CD4-positive, alpha-beta memory T cell (primary cell): Measurements from ENCODE around the gene MPZL2. TPM values are rescaled to one million over a fixed set of nuclear protein-coding genes. Genes with fewer than 3 reads are reported as not detected.

ENCODE experiments used
- CTCF ChIA-PET: fragments of 350-600 bp; sonication (Branson Sonifier 250); formaldehyde crosslinking; loops from one replicate; lab custom pipeline; 2021; ENCODE audit warnings: inconsistent platforms; ENCODE audit not compliant: partially characterized antibody; lab: Charles Lee
- POLR2A ChIA-PET: fragments of 350-600 bp; sonication (Branson Sonifier 250); formaldehyde crosslinking; loops from one replicate; lab custom pipeline; 2021; ENCODE audit not compliant: partially characterized antibody; lab: Charles Lee
- DNase-seq, 5 donors: peaks; one replicate each; pipeline versions ENCODE4 v3.0.0 to v3.0.0-alpha.2; 2020 to 2022; ENCODE audit warnings: mixed read lengths in 1 of 5
- H3K27ac ChIP-seq: one replicate; pipeline ENCODE4 v1.7.0; 2013; ENCODE audit warnings: low read depth, low read length
- H3K27me3 ChIP-seq: 2 replicates; pipeline ENCODE4 v1.7.0; 2013; ENCODE audit warnings: mild to moderate bottlenecking, low read length, moderate library complexity; ENCODE audit not compliant: insufficient read depth
- H3K36me3 ChIP-seq: 2 replicates; pipeline ENCODE4 v1.7.0; 2013; ENCODE audit warnings: mild to moderate bottlenecking, low read length, moderate library complexity; ENCODE audit not compliant: insufficient read depth
- H3K4me1 ChIP-seq: 2 replicates; pipeline ENCODE4 v1.7.0; 2013; ENCODE audit warnings: mild to moderate bottlenecking, low read length, moderate library complexity; ENCODE audit not compliant: insufficient read depth
- H3K4me3 ChIP-seq, 2 donors: one replicate each; pipeline ENCODE4 v1.7.0; 2013; ENCODE audit warnings: low read length in 2 of 2, mild to moderate bottlenecking in 1 of 2
- H3K9me3 ChIP-seq, 2 donors: one replicate each; pipeline ENCODE4 v1.7.0; 2013; ENCODE audit warnings: low read length in 2 of 2, control low read depth in 1 of 2; ENCODE audit not compliant: control insufficient read depth in 1 of 2
- H3K27ac Mint-ChIP-seq, 7 donors: one replicate each; pipeline ENCODE4 v1.8.0; 2020 to 2021; ENCODE audit warnings: mixed read lengths in 7 of 7, mild to moderate bottlenecking in 6 of 7, inconsistent platforms in 3 of 7, moderate library complexity in 3 of 7
- H3K27me3 Mint-ChIP-seq, 2 donors: one replicate each; pipeline ENCODE4 v1.8.0; 2020 to 2021; ENCODE audit warnings: mixed read lengths in 2 of 2
- H3K36me3 Mint-ChIP-seq, 2 donors: one replicate each; pipeline ENCODE4 v1.8.0; 2020 to 2021; ENCODE audit warnings: mixed read lengths in 2 of 2, inconsistent platforms in 1 of 2, mild to moderate bottlenecking in 1 of 2
- H3K4me1 Mint-ChIP-seq, 4 donors: one replicate each; pipeline ENCODE4 v1.8.0; 2020 to 2021; ENCODE audit warnings: mixed read lengths in 4 of 4, mild to moderate bottlenecking in 1 of 4
- H3K4me3 Mint-ChIP-seq, 8 donors: one replicate each; pipeline ENCODE4 v1.8.0; 2020 to 2021; ENCODE audit warnings: mixed read lengths in 8 of 8, mild to moderate bottlenecking in 7 of 8, moderate library complexity in 6 of 8, inconsistent platforms in 3 of 8
- H3K9me3 Mint-ChIP-seq, 8 donors: one replicate each; pipeline ENCODE4 v1.8.0; 2020 to 2021; ENCODE audit warnings: mixed read lengths in 8 of 8, mild to moderate bottlenecking in 5 of 8, inconsistent platforms in 3 of 8, moderate library complexity in 1 of 8
- intact Hi-C: fragments of 100-400 bp; cut with micrococcal nuclease; formaldehyde crosslinking; loops from one replicate; pipeline ENCODE4 v1.15.1; 2023
- polyA plus RNA-seq, 2 donors: library from polyadenylated mRNA; unstranded; fragments of 300-500 nt; fragmentation: Illumina TruSeq; gene quantifications; one replicate each; pipeline ENCODE4 v1.2.3, GENCODE V29; 2021
- total RNA-seq, 2 experiments: library from RNA; stranded (reverse); gene quantifications; one replicate each; pipeline ENCODE4 v1.2.3, GENCODE V29; 2021

The MPZL2 gene
- total and polyA plus RNA-seq, 4 experiments from 2014 or later, result 0.64 to 4.2 (median 3.3) TPM

GRCh38 chr11:118227865-118228785 is 36.0 kb downstream of the MPZL2 start:
- H3K27me3 ChIP-seq, result no peaks in the 10 kb centered on the region
- H3K27ac ChIP-seq, result peak overlapping the region; percentile 58
- no peaks in the 10 kb centered on the region for H3K9me3 Mint-ChIP-seq
- H3K27ac Mint-ChIP-seq, result peak overlapping the region in 2 of 7 donors; percentile 94 to 95
- peak overlapping the region in 1 of 2 donors; percentile 5 for H3K4me3 ChIP-seq
- POLR2A ChIA-PET, result interaction anchor here (1.0 to 6.6 kb wide), 12 partner anchors 10 to 76 kb away, joined by 3 to 142 read pairs (median 11); partner anchors contain the start of gene MPZL3
- H3K27me3 Mint-ChIP-seq, result no peaks in the 10 kb centered on the region
- intact Hi-C loops, result no loop called here
- H3K9me3 ChIP-seq, result no peaks in the 10 kb centered on the region
- peaks cover 8% of the 10 kb centered on the region for H3K36me3 ChIP-seq
- peaks cover 25 to 54% (median 39%) of the 10 kb centered on the region in 4 donors for H3K4me1 Mint-ChIP-seq
- peaks cover 84% of the 10 kb centered on the region for H3K4me1 ChIP-seq
- H3K36me3 Mint-ChIP-seq, result peaks cover 19 to 33% of the 10 kb centered on the region in 2 donors
- peak in 4 of 5 donors; percentile 51 to 67 (median 62) for DNase-seq
- CTCF ChIA-PET, result interaction anchor here (1.6 to 4.2 kb wide), 4 partner anchors 12 to 57 kb away, joined by 8 to 47 read pairs (median 12); no protein-coding TSS in a partner anchor
- H3K4me3 Mint-ChIP-seq, result peak overlapping the region in 7 of 8 donors; percentile 22 to 79 (median 78)

- no peaks in the 10 kb centered on the region for H3K27me3 ChIP-seq
- Mint-ChIP-seq H3K27me3 (no peaks in the 10 kb centered on the region), H3K27ac (peak overlapping the region in 2 of 7 donors; percentile 94 to 95), H3K4me1 (peaks cover 37 to 59% (median 45%) of the 10 kb centered on the region in 4 donors), H3K36me3 (peaks cover 12 to 25% of the 10 kb centered on the region in 2 donors), H3K9me3 (no peaks in the 10 kb centered on the region), H3K4me3 (peak overlapping the region in 6 of 8 donors; percentile 64 to 72 (median 70))
- peak overlapping the region; percentile 58 for H3K27ac ChIP-seq
- POLR2A ChIA-PET, result interaction anchor here (0.9 to 4.6 kb wide), 18 partner anchors 8 to 115 kb away, joined by 3 to 142 read pairs (median 6); partner anchors contain the start of genes CD3D and MPZL3
- intact Hi-C loops, result no loop called here
- no peaks in the 10 kb centered on the region for H3K9me3 ChIP-seq
- H3K4me3 ChIP-seq, result no peak overlapping the region
- no peak for DNase-seq
- CTCF ChIA-PET, result interaction anchor here (0.8 to 4.3 kb wide), 9 partner anchors 9 to 69 kb away, joined by 3 to 47 read pairs (median 5); partner anchors contain the start of gene MPZL2
- H3K36me3 ChIP-seq, result no peaks in the 10 kb centered on the region
- H3K4me1 ChIP-seq, result peaks cover 94% of the 10 kb centered on the region
Observed at GRCh38 chr11:118226781-118227180, 37.3 kb downstream of the MPZL2 start.

- no peaks in the 10 kb centered on the region for H3K27me3 Mint-ChIP-seq
- intact Hi-C loops, result no loop called here
- Histone ChIP-seq H3K27me3 (no peaks in the 10 kb centered on the region), H3K27ac (peak overlapping the region; percentile 58), H3K36me3 (no peaks in the 10 kb centered on the region), H3K9me3 (no peaks in the 10 kb centered on the region), H3K4me3 (no peak overlapping the region), H3K4me1 (peaks cover 94% of the 10 kb centered on the region)
- ChIA-PET CTCF (interaction anchor here (0.8 to 4.3 kb wide), 8 partner anchors 11 to 54 kb away, joined by 3 to 47 read pairs (median 10); partner anchors contain the start of gene MPZL2), POLR2A (interaction anchor here (1.0 to 4.6 kb wide), 15 partner anchors 8 to 347 kb away, joined by 3 to 142 read pairs (median 7); partner anchors contain the start of genes CD3D, CD3E and MPZL3)
- DNase-seq, result no peak
- peaks cover 42 to 59% (median 50%) of the 10 kb centered on the region in 4 donors for H3K4me1 Mint-ChIP-seq
- H3K36me3 Mint-ChIP-seq, result peaks cover 12 to 25% of the 10 kb centered on the region in 2 donors
- no peaks in the 10 kb centered on the region for H3K9me3 Mint-ChIP-seq
- peak overlapping the region in 2 of 7 donors; percentile 94 to 95 for H3K27ac Mint-ChIP-seq
- H3K4me3 Mint-ChIP-seq, result peak overlapping the region in 6 of 8 donors; percentile 64 to 72 (median 70)
Observed at GRCh38 chr11:118226296-118226695, 37.8 kb downstream of the MPZL2 start.

GRCh38 chr11:118224511-118225188 is 39.4 kb downstream of the MPZL2 start, which contains the start of gene JAML:
TSS of gene JAML (minus strand) at chr11:118225011. CDS start at chr11:118214866, 10,145 bp downstream.
- peak within 1 kb of the TSS; percentile 60 for H3K27ac ChIP-seq
- no peaks in the 10 kb centered on the region for H3K27me3 Mint-ChIP-seq
- no peaks in the 10 kb centered on the region for H3K27me3 ChIP-seq
- peaks cover 58 to 66% (median 61%) of the 10 kb centered on the region in 4 donors for H3K4me1 Mint-ChIP-seq
- no peaks in the 10 kb centered on the region for H3K9me3 ChIP-seq
- DNase-seq, result peak; percentile 78 to 86 (median 81)
- CTCF ChIA-PET, result interaction anchor here (0.7 to 4.3 kb wide), 18 partner anchors 9 to 129 kb away, joined by 3 to 47 read pairs (median 4); partner anchors contain the start of genes MPZL2 and MPZL3
- H3K4me3 Mint-ChIP-seq, result peak within 1 kb of the TSS; percentile 85 to 100 (median 96)
- peak within 1 kb of the TSS; percentile 82 to 99 (median 93) for H3K27ac Mint-ChIP-seq
- H3K36me3 ChIP-seq, result no peaks in the 10 kb centered on the region
- POLR2A ChIA-PET, result interaction anchor here (0.6 to 4.6 kb wide), 36 partner anchors 8 to 701 kb away, joined by 3 to 142 read pairs (median 4); partner anchors contain the start of genes ARCN1, BCL9L, CD3D and CD3E
- H3K4me1 ChIP-seq, result peaks cover 94% of the 10 kb centered on the region
- peaks cover 19 to 23% of the 10 kb centered on the region in 2 donors for H3K36me3 Mint-ChIP-seq
- intact Hi-C loops, result loop anchor here (1.0 to 2.0 kb wide), 6 partner anchors 7 to 177 kb away; partner anchors contain the start of genes ATP5MG and MPZL3
- H3K9me3 Mint-ChIP-seq, result no peaks in the 10 kb centered on the region
- peak within 1 kb of the TSS; percentile 68 to 76 for H3K4me3 ChIP-seq

- H3K36me3 ChIP-seq, result no peaks in the 10 kb centered on the region
- Mint-ChIP-seq H3K36me3 (peaks cover 21% of the 10 kb centered on the region in 2 donors), H3K4me3 (peak overlapping the region; percentile 85 to 100 (median 96)), H3K27ac (peak overlapping the region; percentile 82 to 99 (median 93)), H3K9me3 (no peaks in the 10 kb centered on the region), H3K27me3 (no peaks in the 10 kb centered on the region), H3K4me1 (peaks cover 63 to 66% (median 65%) of the 10 kb centered on the region in 4 donors)
- no peaks in the 10 kb centered on the region for H3K9me3 ChIP-seq
- H3K4me1 ChIP-seq, result peaks cover 94% of the 10 kb centered on the region
- H3K27ac ChIP-seq, result peak overlapping the region; percentile 60
- CTCF ChIA-PET, result interaction anchor here (0.7 to 4.3 kb wide), 16 partner anchors 9 to 130 kb away, joined by 3 to 47 read pairs (median 5); partner anchors contain the start of genes MPZL2 and MPZL3
- POLR2A ChIA-PET, result interaction anchor here (0.7 to 4.6 kb wide), 29 partner anchors 9 to 702 kb away, joined by 3 to 142 read pairs (median 5); partner anchors contain the start of genes ARCN1, BCL9L, CD3D and CD3E
- H3K4me3 ChIP-seq, result peak overlapping the region; percentile 68 to 76
- intact Hi-C loops, result loop anchor here (1.0 to 2.0 kb wide), 4 partner anchors 15 to 28 kb away; partner anchors contain the start of gene MPZL3
- no peaks in the 10 kb centered on the region for H3K27me3 ChIP-seq
- peak in 1 of 5 donors; percentile 59 for DNase-seq
Observed at GRCh38 chr11:118223992-118224391, 40.1 kb downstream of the MPZL2 start.

GRCh38 chr11:118223570-118223969 is 40.5 kb downstream of the MPZL2 start:
- no peaks in the 10 kb centered on the region for H3K27me3 Mint-ChIP-seq
- no peak for DNase-seq
- intact Hi-C loops, result no loop called here

More at GRCh38 chr11:118223570-118223969, 40.5 kb downstream of the MPZL2 start:
- Histone ChIP-seq H3K4me1 (peaks cover 94% of the 10 kb centered on the region), H3K27me3 (no peaks in the 10 kb centered on the region), H3K27ac (peak overlapping the region; percentile 60), H3K36me3 (no peaks in the 10 kb centered on the region), H3K9me3 (no peaks in the 10 kb centered on the region), H3K4me3 (peak overlapping the region; percentile 68 to 76)
- H3K4me3 Mint-ChIP-seq, result peak overlapping the region; percentile 85 to 100 (median 96)
- no peaks in the 10 kb centered on the region for H3K9me3 Mint-ChIP-seq
- peaks cover 24% of the 10 kb centered on the region in 2 donors for H3K36me3 Mint-ChIP-seq
- H3K4me1 Mint-ChIP-seq, result peaks cover 66 to 70% (median 69%) of the 10 kb centered on the region in 4 donors
- H3K27ac Mint-ChIP-seq, result peak overlapping the region; percentile 82 to 99 (median 93)
- ChIA-PET CTCF (interaction anchor here (1.3 to 4.3 kb wide), 6 partner anchors 8 to 130 kb away, joined by 3 to 47 read pairs (median 13); partner anchors contain the start of gene MPZL3), POLR2A (interaction anchor here (0.9 to 4.6 kb wide), 15 partner anchors 9 to 237 kb away, joined by 3 to 142 read pairs (median 12); partner anchors contain the start of genes CD3D, CD3E, IL10RA and MPZL2)
